GM19043 (cell line): ENCODE data around the gene RNF187.
"Not testable (repeated sequence)": the region's sequence is repeated elsewhere in the genome, so short reads cannot be mapped to it uniquely, and the experiment has no call there.

ENCODE experiments used
- ATAC-seq: cut with Tn5 transposase; IDR thresholded peaks from one replicate; pipeline ENCODE4 v1.9.1; 2021; ENCODE audit warnings: low read depth; ENCODE audit not compliant: unreplicated experiment

Gene RNF187

DNA sequence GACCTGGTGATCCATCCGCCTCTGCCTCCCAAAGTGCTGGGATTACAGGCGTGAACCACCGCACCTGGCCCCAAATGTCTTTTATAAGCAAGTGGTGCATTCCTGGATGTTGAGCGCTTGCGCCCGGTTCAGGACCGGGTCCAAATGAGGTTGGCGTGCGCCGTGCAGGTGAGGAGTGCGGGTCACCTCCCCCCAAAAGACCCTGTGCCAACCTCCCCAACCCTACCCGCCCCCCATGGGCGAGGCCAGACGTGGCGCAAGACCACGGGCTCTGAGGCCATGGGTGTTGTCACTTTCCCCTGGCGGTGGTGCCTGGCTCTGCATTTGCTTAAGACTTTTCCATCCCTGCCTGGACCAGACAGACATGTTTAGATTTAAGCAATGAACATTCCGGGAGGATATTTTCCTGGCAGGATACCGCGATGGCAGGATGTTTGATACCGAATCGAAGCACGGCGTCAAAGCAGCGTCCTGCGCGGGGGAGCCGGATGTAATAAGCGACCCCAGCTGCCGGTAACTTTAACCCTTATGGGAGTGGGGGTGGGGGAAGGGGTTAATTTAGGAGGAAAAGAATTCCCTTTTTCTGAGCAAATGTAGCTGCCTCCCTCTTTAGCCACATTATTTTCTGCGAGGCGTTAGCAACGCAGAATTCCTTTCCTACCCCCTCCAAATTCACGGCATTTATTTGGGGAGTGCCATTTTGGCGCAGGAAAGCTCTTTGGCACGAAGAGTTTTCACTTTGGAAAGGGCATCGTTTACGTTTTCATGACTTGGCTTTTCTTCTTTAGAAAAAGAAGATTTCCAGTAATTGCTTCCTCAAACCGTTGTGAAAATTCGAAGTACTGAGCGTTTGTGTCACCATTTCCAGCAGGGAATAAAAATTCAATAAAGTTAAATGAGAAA, 27.8 kb upstream of the RNF187 start:
- ATAC-seq = no peak

DNA sequence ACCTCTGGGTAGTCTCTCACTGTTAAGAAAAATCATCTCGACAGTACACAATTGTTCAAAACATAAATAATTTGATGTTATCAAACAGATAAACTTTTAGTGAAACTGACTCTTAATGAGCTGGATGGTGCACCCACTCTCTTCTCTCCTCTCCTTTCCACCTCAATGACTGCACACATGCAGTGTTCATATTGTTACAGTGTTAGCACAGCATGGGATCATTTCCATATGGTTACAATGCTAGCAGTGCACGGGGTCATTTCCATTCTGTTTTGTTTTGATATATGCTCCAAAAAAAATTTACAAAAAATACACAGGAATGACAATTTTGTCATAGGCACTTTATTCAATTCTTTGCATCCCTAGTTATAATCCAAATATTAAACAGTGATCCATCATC, 26.4 kb upstream of the RNF187 start:
- ATAC-seq = no peak

DNA sequence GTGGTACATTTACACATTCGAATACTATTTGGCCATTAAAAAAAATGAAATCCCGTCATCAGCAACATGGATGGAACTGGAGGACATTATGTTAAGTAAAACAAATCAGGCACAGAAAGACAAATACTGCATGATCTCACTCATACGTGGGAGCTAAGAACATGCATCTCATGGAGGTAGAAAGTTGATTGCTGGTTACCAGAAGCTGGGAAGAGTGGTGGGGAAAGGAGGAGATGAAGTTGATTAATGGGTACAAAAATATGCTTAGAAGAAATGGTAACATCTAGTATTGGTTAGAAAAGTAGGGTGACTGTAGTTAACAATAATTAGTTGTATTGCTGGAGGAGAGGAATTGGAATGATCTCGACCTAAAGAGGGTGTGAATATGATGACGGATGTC, 24.6 kb upstream of the RNF187 start:
- ATAC-seq = no peak

DNA sequence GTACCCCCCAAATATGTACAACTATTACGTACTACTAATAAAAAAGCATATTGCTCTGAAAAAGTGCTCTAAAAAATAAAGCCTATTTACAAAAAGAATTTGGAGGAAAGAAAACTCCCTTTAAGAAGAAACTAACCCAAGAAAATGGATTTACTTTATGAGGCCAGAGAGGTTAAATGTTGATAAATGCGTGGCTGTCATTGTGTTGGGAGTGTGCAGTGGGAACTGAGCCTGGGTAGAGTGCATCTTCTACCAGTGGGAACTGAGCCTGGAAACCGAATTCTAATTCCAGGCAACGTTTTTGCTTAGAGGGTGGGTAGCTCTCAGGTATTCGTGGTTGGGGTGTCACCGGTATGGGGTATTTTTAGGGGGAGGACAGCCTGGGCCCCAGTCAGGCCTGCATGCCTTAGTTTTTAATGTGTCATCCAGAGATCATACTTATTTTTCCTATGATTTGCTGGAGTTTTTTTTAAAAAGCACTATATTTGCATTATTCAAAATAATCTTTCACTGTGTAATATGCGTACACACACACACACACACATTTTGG, 24.1 kb upstream of the RNF187 start:
- no peak for ATAC-seq

- ATAC-seq = peak; percentile 42
Observed at GRCh38 chr1:228463559-228464455, 23.4 kb upstream of the RNF187 start.

DNA sequence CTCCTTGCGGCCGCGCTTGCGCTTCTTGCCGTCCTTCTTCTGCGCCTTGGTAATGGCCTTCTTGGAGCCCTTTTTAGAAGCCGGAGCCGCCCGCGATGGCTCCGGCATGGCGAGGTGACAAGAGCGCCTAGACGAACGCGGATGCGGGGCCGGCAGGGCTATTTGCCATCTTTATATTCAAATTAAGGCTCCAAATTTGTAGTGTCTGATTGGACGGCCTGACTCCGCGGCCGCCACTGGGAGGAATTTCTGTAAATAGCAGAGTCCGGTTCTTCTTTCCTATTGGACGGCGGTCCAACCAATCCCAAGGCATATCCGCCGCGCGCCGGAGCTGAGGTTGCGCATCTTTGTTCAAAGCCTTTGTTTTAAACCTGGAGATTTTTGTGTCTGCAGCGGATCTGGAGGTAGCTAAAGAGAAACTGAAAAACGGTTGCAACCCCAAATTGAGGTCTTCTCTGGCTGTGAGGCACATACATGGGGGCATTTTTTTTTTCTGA, 22.6 kb upstream of the RNF187 start:
- ATAC-seq = peak; percentile 69

- no peak for ATAC-seq
Observed at GRCh38 chr1:228465141-228465540, 22.0 kb upstream of the RNF187 start.

GRCh38 chr1:228465571-228466146, 21.5 kb upstream of the RNF187 start:
- ATAC-seq = no peak

GRCh38 chr1:228468188-228468587, 19.0 kb upstream of the RNF187 start:
- ATAC-seq = not testable (repeated sequence)

- no peak for ATAC-seq
Observed at GRCh38 chr1:228469413-228470162, 17.6 kb upstream of the RNF187 start.

- ATAC-seq = no peak
Observed at GRCh38 chr1:228471154-228471761, 15.9 kb upstream of the RNF187 start.

- ATAC-seq = no peak
Observed at GRCh38 chr1:228471762-228472398, 15.3 kb upstream of the RNF187 start.

DNA sequence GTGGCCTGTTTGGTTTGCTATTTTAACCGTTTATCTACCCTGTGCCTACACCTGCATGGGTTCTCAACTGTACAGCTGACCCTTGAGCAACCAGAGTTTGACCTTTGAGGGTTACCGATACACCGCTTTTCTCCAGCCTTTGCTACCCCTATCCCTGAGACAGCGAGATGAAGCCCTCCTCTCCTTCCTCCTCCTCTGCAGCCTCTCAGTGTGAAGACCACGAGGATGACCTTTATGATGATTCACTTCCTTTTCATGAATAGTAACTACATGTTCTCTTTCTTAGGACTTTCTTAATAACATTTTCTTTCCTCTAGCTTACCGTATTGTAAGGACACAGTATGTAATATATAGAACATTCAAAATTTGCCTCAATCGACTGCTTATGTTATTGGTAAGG, 14.5 kb upstream of the RNF187 start:
- ATAC-seq = no peak

DNA sequence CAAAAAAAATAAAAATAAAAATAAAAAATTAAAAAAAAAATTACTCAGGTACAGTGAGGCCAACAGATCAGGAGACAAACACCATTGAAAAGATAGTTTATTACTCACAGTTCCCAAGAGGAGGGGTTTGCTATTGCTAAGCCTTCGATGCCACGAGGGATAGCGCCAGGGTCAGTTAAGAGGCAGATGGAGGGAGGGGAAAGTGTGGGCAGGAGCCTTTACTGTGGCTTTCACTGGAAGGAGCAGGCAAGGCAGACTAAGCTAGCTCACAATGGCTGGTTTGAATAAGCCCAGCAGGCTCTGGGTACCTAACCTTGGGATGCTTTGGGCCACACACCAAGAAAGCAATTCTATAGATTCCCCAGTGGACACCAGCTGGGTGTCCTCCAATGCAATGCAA, 12.7 kb upstream of the RNF187 start:
- no peak for ATAC-seq

- no peak for ATAC-seq
Observed at GRCh38 chr1:228475812-228476211, 11.4 kb upstream of the RNF187 start.

DNA sequence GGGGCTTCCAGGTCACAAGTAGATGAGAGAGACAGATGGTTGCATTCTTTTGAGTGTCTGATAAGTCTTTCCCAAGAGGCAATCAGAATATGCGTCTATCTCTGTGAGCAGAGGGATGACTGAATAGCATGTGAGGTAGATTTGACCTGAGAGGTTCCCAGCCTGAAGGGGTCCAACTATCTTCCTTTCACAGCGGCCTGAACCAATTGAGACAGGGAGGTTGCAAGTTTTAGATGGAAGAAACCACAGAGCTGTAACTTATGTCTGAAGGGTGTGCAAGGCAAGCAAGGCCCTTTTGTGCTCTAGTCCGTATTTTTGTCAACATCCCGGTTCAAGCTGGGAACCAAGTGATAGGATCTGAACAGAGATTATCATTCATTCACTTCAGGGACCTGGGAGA, 9.9 kb upstream of the RNF187 start:
- no peak for ATAC-seq

DNA sequence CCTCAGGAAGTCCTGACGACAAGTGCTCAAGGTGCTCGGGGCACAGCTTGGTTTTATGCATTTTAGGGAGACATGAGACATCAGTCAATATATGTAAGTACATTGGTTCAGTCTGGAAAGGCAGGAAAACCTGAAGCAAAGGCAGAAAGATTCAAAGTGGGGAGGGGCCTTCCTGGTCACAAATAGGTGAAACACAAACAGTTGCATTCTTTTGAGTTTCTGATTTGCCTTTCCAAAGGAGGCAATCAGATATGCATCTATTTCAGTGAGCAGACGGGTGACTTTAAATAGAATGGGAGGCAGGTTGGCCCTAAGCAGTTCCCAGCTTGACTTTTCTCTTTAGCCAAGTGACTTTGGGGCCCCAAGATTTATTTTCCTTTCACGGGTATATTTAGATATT, 8.9 kb upstream of the RNF187 start:
- no peak for ATAC-seq

DNA sequence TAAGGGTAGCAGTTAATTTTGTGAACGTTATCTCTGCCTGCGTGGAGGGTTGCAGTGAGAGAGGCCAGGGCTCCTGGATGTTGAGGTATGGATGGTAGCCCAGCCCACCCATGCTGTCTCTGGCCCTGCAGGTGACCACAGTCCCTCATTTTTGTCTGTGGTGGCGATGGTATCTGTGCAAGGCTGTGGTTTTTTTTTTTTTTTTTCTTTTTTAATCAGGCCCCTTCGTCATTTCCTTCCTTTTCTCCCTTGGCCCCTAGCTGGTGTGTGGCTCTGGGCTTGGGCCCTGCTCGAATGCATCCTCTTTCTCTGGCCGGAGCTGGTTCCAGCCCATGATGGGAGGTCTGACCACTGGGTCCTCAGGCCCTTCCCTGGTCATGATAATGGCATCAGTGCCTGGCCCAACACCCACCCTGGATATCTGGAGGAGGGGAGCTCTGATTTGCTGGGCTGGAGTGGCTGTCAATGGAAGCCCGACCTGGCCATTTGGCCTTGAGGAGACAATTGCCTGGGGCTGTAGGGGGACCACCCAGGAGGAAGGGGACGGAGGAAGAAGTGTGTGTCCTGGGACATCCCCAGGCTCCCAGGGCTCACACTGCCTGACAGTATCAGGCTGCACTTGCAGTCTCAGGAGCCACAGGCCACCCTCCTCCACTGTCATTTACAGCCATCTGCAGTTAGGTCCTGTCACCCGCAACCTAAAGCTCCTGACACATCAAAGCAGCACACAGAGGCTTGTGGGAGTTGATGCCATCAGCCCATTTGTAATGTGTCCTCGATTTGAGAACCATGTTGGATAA, 8.1 kb upstream of the RNF187 start:
- no peak for ATAC-seq
